Activated T-cell treated with anti-CD3 and anti-CD28 coated beads for 4 hours (primary cell): ENCODE measurements around the gene ARID1B.

ENCODE experiments used
- DNase-seq: peaks from one replicate; pipeline ENCODE4 v3.0.0-alpha.2; 2020

The ARID1B gene

DNA sequence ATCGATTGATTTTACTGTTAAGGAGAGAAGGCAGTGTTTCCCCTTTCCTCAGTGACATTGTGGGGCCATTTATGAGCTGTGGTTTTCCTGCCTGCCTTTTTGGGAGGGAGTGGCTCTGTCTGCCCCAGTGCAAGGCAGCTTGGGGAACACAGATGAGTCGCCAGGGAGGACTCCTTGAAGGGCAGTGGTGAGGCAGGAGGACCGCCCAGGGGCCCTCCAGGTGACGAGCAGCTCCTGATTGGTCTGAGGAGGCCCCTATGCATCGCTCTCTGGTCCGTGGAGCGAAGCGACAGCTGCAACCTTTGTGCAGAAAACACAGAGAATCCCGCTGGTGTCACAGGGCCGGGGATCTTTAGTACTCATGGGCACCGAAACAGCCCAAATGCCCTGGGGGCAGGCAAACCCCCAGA is 445.8 kb downstream of the ARID1B start:
- no peak for DNase-seq

DNA sequence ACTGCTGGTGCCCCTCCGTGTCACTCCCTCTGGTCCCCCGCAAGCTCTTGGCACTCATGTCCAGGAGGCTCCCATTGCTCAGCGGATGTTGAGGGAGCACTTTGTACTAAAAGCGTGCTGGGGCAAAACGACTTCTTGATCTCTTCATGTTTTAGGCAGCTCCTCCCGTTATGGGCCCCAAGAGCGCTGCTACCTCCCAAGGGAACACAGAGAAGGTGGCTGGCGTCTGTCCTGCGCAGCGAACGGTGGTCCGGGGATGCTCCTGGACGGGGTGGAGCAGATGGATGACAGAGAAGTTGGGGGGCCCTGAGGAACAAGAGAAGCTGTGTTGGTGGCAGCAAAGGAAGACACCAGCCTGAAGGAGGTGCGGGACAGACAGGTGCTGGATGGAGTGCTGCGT is 446.3 kb downstream of the ARID1B start:
- DNase-seq, result no peak

DNA sequence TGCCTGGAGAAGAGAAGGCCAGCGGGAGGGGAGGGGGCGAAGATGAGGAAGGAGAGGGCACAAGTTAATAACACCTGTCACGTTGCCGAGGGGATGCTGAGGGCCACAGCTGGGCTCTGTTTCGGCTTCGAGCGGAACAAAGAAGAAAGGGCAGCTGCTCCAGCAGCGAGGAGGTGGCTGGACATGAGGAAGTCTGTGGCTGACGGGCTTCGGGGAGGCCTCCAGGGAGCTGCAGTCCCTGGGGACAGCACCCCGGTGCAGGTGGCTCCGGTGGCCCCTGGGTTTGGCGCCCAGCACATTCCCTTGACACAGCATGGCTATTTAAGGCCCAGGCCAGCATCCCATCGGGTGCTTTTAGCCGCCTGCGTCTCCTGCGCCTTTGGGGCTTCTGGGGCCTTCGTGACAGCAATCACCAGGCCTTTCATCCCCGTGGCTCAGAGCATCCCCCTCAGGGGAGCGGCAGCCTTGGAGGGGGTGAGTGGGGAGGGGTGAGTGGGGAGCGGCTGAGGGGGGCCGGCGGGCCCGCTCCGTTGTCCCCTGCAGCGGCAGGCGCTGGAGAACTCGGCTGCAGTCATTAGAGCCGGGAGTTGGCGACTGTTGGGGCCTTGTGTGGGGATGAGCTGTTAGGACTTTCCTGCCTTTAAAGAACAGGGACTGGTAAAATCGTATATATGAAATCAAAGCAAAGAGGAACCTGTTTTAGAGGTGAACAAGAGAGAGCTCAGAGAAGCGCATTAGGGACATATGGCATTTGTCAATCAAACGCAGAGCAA is 447.2 kb downstream of the ARID1B start:
- no peak for DNase-seq

DNA sequence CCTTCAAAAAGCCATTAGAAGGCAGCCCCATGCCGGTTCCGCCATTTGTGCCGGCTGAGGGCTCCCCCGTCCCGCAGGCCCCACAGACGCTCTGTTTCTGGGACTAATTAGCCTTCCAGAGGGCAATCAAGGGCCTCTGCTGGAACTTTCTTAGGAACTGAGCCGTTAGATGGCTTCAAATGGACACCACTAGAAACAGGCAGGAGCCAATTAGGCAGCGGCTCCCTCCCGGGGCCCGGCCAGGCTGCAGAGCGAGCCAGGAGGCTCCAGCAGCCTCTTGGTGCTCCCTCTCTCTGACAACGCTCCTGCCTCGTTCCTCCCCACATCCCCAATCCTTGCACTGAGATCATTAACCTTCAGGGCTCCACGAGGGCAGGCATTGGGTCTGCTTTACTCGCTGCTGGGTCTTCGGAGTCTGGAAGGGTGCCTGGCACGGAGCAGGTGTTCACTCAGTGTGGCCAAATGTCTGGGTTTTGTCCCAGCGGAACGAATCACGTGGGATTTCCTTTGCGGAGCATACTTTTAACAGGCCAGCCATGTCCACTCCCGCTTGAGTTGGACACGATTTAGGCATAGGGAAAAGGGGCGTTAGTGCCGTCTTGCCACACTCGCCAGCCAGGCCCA is 447.9 kb downstream of the ARID1B start:
- no peak for DNase-seq

DNA sequence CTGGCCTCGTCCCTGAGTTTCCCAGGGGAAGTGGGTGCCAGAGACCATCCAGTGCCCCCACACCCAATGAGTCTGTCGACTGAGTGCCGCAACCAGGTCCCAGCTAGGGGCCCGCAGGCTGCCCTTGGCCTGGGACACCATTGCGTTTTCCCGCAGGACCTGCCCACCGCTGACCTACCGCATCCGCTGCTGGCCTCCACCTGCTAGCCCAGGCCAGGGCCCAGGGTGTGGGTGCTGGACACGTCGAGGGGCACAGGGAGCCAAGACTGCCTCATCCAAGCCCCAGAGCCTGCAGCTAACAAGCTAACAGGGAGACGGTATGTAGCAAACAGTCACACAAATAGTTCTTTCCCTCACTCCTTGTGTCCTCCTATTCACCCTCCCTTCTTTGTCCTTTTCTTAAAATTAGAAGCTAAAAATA is 448.4 kb downstream of the ARID1B start:
- no peak for DNase-seq

DNA sequence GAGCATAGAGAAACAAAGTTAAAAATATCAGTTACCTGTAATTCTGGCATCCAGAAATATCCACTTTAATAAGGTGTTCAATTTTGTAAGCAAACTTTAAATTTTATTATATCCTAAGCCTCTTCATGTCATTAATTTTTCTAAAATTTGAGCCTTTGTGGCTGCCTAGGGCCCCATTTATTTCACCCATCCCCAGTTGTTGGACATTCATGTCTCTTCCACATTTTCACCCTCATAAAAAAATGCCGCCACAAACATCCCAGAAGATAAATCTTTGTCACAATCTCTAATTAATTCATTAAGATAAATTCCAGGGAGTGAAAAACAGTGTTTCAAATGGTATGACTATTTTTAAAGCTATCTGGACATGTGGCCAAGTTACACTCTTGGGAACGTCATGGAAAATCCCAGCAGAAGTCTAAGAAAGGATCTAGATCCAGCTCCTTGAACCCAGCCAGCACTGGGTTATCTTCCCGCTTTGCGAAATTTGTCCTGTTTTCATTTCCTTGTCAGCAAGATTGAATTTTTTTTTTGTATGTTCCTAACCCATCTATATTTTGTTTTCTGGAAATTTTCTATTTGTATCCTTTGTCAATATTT is 448.9 kb downstream of the ARID1B start:
- DNase-seq, result no peak

DNA sequence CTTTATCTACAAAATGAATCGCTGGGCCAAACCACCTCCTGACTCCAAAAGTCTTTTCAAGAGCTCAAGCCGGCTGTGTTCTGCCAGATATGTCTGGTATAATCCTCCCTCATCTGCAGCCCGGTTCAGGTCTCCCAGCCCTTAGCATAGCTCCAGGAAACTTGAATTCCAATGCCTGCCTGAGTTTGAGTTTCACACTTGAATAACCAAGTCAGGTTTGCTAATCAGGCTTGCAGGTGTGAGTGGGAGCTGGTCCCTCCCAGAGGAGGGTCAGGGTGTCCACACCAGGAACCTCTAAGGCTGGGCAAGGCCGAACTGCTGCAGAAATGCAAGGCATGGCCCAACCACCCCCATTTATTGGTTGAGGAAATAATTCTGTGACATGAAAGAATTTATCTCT is 449.6 kb downstream of the ARID1B start:
- DNase-seq, result no peak

DNA sequence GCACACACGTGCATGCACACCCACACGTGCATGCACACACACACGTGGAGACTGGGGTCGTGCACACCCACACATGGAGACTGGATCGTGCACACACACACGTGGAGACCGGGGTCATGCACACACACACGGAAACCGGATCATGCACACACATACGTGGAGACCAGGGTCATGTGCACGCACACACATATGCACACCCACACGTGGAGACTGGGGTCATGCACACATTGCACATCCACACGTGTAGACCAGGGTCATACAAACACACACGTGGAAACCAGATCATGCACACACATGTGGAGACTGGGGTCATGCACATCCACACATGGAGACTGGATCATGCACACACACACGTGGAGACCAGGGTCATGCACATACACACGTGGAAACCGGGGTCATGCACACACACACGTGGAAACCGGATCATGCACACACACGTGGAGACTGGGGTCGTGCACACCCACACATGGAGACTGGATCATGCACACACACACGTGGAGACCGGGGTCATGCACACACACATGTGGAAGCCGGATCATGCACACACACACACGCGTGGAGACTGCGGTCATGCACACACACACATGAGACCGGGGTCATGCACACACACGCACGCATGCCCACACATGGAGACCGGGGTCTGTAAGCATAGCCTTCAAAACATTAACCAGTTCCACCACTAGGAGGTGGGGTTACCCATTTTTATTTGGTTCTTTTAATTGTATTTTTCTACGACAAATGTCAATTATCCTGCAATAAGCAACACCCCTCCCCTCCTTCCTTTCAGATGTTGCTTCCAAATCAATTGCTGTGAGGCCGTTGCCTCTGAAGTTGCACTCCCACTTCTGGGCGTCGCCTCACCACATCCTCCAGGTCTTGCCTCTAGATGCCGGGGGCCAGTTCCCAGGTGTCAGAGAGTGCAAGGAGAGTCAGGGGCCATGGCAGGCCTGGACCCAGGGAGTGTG is 450.3 kb downstream of the ARID1B start:
- no peak for DNase-seq

DNA sequence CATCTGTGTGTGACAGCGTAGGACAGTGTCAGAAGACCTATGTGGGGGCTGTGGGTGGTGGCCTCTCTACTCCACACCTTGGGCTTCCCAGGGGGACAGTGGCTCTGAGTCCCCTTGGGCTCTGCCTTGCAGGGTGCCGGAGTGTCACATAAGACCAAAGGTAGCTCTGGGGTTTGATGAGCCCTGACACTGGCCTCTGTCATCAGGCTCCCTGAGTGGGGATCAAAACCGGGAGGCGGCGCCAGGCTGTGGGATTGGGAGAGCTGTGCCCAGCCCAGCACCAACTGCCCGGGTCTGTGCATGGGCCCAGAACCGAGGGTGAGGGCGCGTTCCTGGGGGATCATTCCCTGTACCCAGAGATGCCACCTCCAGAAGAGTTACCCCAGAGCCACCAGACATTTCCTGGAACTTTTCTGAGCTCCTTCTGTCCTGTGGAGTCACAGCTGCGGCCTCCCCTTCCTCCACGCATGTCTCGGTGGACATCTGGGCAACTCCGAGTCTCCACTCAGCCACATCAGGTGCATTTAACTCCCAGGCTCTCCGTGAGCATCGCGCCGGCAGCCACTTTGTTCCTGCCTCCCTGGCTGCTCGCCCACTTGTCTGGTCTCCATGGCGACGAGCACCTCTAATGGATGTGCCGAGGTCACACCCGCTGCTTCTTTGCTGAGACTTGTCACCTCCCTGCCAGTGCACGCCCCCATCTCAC is 451.4 kb downstream of the ARID1B start:
- DNase-seq, result no peak

DNA sequence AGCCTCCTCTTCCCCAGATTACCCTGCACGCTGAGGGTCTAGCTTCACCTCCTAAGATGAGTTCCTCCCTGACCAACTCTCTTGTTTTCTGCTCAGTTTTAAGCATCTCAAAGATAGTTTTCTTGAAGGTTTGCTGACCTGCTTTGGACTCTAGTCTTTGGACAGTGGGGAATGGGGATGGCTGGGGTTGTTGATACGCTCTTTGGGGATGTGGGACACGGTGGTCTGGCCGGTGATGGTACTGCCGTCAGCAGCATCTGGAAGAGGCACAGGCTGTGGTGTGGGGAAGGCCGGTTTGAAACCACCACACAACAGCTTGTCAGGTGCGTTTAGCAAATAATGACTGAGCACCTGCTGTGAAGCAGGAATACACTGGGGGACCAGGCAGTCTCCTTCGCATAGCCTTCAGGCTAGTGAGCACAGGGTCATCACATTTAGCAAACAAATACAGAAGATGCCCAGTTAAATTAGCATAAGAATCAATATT is 452.0 kb downstream of the ARID1B start:
- DNase-seq, result no peak

DNA sequence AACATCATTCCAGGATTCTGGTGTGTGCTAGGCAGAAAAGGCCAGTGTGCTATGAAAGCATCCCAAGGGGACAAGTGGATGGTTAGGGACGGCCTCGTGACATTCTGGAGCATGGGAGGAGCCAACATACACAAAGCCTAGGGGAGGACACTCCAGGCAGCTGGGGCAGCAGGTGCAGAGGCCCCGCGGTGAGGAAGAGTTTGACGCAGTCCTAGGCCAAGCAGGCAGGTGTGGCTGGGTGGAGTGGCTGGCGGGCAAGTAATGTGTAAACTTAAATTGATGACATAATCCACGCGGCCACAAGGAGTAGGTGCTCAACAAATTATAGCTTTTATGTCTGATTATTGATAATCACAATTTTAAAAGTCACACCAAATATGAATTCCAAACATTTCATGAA is 452.5 kb downstream of the ARID1B start:
- no peak for DNase-seq

DNA sequence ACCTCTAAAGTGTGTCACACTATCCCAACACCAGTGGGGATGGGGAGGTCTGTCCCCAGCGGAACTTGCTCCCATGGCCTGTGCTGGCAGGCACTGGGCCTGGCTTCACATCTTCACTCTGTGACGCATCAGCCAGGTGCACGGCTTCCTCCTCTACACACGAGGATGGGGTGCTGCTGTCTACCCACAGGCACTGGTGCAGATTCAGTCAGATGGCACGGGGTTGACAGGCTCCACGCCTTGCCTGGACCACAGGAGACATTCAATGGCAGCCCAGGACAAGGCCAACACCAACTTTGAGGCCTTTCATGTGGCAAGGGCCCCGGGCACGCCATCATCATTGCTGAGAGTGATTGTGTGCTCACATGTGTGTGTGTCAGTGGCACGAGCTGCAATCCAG is 453.7 kb downstream of the ARID1B start:
- no peak for DNase-seq

DNA sequence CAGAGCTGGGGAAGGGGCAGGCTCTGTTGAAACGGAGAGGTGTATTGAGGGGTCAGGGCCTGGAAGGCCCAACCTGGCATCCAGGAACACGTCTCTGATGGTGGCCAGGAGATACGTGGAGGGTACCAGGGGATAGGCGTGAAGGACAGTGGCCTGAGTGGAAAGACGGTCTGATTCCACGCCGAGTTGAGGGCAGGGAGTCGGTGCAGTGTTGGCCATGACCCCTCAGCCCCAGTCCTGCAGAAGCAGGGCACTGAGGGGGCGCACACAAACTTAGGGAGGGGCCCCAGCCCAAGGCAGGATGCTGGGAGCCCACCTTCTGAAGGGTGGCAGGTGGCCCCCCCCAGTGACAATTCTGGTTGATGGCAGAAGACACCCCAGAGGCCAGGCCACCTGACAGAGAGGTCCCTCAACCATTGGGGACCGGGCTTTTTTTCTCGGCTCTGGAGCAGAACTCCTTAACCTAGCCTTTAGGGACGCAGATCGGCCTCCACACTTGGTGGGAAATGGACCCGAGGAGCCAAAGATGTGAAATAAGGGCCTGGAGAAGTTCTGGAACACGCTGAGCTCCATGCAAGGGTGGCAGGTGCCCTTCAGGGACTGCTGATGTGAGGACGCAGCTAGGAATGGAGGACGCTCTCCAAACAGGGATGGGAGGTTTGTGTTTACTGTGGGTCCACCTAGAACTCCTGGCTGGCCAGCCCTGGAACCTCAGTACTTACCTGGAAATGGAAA is 455.1 kb downstream of the ARID1B start:
- DNase-seq, result no peak

DNA sequence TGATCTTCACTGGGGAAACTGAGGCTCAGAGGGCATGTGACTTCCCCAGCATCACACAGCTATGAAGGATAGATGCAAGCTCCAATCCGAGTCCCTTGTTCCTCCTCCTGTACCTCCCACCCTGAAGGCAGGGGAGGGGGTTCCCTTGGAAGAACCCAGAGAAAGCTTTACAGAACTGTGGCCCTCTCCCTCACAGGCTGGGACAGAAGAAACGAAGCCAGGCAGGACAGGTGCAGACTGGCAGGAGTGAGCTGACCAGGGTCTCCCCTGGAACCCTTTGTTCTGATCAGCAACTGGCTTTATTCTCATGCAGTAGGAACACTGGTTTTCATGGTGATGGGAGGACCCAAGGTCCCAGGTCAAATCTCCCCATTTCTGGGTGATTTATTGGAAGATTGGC is 456.0 kb downstream of the ARID1B start:
- no peak for DNase-seq

DNA sequence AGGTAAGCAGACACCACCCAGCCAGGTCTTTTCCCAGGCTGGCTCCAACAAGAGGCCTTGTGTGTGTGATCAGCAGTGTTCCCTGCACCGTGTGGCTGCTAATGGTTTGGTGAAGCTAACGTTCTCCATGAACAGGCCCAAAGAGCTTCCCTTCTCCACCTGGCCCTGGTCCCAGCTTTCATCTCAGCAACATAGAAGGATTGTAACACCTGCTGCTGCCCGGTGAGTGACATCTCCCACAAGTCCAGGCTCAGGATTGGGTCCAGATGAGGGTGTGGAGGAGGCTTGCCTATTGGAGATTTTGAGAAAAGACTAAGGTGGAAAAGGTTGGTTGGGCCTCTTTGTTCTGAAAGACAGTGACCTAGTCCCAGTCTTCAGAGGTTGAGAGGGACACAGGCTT is 456.5 kb downstream of the ARID1B start:
- DNase-seq, result no peak

DNA sequence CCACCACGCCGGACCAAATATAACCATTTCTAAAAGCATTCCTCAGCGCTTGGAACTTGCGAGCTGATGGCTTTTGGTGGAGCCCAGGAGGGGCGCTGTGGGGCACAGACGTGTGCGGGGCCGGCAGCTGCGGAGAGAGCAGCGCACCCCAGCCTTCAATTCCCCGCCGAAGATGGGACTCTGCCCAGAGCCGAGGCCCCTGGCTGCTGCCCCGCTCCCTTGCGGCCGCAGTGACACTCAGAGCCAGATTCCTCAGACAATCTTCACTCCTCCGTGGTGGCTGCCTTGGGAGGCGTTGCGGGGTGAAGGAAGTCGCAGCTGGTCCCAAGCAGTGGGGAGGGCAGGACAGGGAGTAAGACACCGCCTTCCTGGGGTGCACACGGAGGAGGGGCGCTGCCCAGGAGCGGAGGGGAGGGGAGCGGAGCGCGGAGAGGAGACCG is 458.4 kb downstream of the ARID1B start:
- peak; percentile 27 for DNase-seq

DNA sequence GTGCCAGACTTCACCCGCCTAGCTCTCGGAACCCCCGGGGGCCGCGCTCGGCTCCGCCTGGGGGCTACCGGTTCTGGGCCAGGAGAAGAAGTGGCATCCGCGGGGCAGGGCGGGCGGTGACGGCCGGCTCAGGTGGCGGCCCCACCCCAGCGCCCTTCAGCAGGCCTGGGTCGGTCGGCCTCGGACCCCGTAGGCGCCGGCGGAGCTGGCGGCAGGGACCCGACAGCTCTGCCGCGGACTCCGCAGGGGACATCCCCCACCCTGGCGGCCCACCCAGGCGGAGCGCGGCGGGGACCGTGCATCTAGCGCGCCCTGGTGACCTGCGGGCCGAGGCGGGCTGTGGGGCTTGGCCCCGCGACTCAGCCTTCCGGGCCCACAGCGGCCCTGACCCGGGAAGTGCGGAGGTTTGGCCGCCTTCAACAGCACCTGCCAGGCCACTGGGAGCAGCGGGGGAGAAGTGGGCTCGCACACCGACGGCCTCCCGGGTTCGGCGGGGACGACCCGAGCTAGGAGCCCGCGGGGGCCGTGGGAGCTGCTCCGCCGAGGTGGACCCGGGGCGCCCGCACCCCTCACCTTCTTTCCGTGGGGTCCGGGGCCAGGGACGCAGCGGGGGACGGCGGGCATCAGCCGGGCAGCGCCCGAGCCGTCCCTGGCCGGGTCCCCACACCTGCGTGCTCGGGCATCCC is 459.0 kb downstream of the ARID1B start:
- DNase-seq, result no peak

DNA sequence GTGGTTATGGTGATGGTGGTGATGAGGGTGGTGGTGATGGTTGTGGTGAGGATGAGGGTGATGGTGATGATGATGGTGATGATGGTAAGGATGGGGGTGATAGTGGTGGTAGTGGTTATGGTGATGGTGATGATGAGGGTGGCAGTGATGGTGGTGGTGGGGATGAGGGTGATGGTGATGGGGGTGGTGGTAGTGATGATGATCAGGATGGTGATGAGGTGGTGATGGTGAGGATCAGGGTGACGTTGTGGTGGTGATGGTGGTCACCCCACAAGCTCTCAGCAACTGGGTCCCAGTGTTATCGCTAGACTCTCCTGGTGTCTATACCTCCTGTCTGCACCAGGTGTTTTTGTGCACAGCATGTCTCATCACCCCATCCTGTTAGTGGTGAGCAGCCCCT is 461.2 kb downstream of the ARID1B start:
- no peak for DNase-seq

DNA sequence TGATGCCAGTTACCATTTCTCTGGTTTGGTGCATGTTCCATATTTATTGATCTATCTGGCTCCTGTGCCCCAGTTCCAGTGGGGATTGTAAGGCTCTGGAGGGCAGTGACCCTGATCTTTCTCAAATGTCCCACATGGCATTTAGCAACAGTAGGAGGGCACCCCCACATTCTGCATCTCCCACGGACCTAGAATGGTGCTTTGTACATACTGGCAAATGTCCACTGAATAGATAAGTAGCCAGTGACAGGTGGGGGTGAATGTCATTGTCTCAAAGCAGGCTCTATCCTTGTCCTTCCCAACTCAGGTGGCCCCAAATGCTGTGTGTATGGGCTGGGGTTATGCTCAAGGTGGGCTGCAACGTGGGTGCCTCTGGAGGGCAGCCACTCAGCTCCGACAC is 462.0 kb downstream of the ARID1B start:
- DNase-seq, result no peak

DNA sequence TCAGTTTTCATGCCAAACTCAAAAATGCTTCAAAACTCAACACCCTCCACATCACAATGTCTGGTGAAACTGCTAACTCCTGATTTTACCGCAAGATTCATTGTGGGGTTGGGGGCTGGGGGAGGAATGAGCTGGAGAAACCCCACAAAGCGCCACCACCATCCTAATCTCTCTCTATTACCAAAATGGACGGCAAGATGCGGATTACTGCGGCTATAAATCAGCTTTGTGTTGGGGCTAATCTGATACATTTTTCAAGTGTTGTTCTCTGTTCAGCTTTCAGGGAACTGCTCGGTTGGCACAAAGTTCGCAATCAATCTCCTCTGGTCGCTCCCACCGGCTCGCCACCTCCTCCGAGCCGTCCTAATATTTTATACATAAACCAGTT is 462.5 kb downstream of the ARID1B start:
- no peak for DNase-seq
